ENCODE data around the gene CENPP.

Gene CENPP

GRCh38 chr9:92513349-92513748 lies 187.6 kb downstream of the CENPP start:
- no peak for TF ChIP-seq CTCF (conservative IDR thresholded peaks at IDR 0.05; ENCODE audit: low read depth, low read length)
- DNase-seq (ENCODE audit: low read depth) = no peak
- no peak overlapping the region for H3K4me3 ChIP-seq (ENCODE audit: low read length)

- H3K4me3 ChIP-seq (ENCODE audit: low read length) = no peak overlapping the region
- no peak for TF ChIP-seq CTCF (conservative IDR thresholded peaks at IDR 0.05; ENCODE audit: low read depth, low read length)
- no peak for DNase-seq (ENCODE audit: low read depth)
Measured at GRCh38 chr9:92514635-92515034, 188.9 kb downstream of the CENPP start.

- no peak for DNase-seq (ENCODE audit: low read depth)
- TF ChIP-seq CTCF (conservative IDR thresholded peaks at IDR 0.05; ENCODE audit: low read depth, low read length) = no peak
- H3K4me3 ChIP-seq (ENCODE audit: low read length) = no peak overlapping the region
Measured at GRCh38 chr9:92516521-92516920, 190.8 kb downstream of the CENPP start.

- DNase-seq (ENCODE audit: low read depth) = no peak
- H3K4me3 ChIP-seq (ENCODE audit: low read length) = no peak overlapping the region
- no peak for TF ChIP-seq CTCF (conservative IDR thresholded peaks at IDR 0.05; ENCODE audit: low read depth, low read length)
Measured at GRCh38 chr9:92517046-92517445, 191.3 kb downstream of the CENPP start.

GRCh38 chr9:92518199-92518598 lies 192.4 kb downstream of the CENPP start:
- H3K4me3 ChIP-seq (ENCODE audit: low read length) = no peak overlapping the region
- DNase-seq (ENCODE audit: low read depth) = no peak
- no peak for TF ChIP-seq CTCF (conservative IDR thresholded peaks at IDR 0.05; ENCODE audit: low read depth, low read length)

GRCh38 chr9:92520837-92521236 lies 195.1 kb downstream of the CENPP start:
- no peak overlapping the region for H3K4me3 ChIP-seq (ENCODE audit: low read length)
- no peak for DNase-seq (ENCODE audit: low read depth)
- no peak for TF ChIP-seq CTCF (conservative IDR thresholded peaks at IDR 0.05; ENCODE audit: low read depth, low read length)

- no peak overlapping the region for H3K4me3 ChIP-seq (ENCODE audit: low read length)
- DNase-seq (ENCODE audit: low read depth) = no peak
- no peak for TF ChIP-seq CTCF (conservative IDR thresholded peaks at IDR 0.05; ENCODE audit: low read depth, low read length)
Measured at GRCh38 chr9:92522983-92523970, 197.5 kb downstream of the CENPP start.

Data from retinal pigment epithelial cell (primary cell).